Stimulated activated naive CD8-positive, alpha-beta T cell treated with anti-CD3 and anti-CD28 coated beads, Interleukin-15, Interleukin-2, amounts not matched to agents 100 ng/mL and 50 ng/mL, for 24 hours (primary cell): ENCODE measurements around the gene AUTS2.

ENCODE experiments used
- H3K27ac Mint-ChIP-seq: one replicate; pipeline ENCODE4 v1.8.0; 2021; ENCODE audit warnings: mild to moderate bottlenecking, mixed read lengths
- H3K27me3 Mint-ChIP-seq: one replicate; pipeline ENCODE4 v1.8.0; 2021; ENCODE audit warnings: mixed read lengths
- H3K36me3 Mint-ChIP-seq: one replicate; pipeline ENCODE4 v1.8.0; 2021; ENCODE audit warnings: low read depth, mixed read lengths
- H3K4me1 Mint-ChIP-seq: one replicate; pipeline ENCODE4 v1.8.0; 2021; ENCODE audit warnings: low read depth, mixed read lengths
- H3K4me3 Mint-ChIP-seq: one replicate; pipeline ENCODE4 v1.8.0; 2021; ENCODE audit warnings: mild to moderate bottlenecking, mixed read lengths
- H3K9me3 Mint-ChIP-seq: one replicate; pipeline ENCODE4 v1.8.0; 2021; ENCODE audit warnings: mixed read lengths

AUTS2 gene

DNA sequence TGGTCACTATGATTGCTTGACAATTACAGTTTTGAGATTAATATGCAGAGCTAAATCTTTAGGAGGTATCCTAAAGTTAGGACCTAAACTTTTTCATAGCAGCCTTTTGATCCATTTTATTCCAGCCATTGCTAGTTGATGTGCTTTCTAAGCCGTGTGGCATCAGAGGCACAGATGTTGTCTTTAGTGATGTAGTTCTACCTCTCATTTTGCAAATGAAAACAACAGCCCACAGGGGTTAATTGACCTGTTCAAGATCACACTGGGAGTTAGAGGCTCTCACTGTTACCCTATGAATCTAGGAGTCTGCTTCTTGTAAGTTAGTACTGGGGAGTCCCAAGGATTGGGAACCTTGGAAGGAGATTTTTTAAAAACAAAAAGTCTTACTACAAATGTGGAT lies 10.6 kb downstream of the AUTS2 start:
- H3K9me3 Mint-ChIP-seq: no peaks in the 10 kb centered on the region
- peaks cover 5% of the 10 kb centered on the region for H3K27me3 Mint-ChIP-seq
- no peak overlapping the region for H3K27ac Mint-ChIP-seq
- no peaks in the 10 kb centered on the region for H3K4me1 Mint-ChIP-seq
- no peaks in the 10 kb centered on the region for H3K36me3 Mint-ChIP-seq
- H3K4me3 Mint-ChIP-seq: no peak overlapping the region

DNA sequence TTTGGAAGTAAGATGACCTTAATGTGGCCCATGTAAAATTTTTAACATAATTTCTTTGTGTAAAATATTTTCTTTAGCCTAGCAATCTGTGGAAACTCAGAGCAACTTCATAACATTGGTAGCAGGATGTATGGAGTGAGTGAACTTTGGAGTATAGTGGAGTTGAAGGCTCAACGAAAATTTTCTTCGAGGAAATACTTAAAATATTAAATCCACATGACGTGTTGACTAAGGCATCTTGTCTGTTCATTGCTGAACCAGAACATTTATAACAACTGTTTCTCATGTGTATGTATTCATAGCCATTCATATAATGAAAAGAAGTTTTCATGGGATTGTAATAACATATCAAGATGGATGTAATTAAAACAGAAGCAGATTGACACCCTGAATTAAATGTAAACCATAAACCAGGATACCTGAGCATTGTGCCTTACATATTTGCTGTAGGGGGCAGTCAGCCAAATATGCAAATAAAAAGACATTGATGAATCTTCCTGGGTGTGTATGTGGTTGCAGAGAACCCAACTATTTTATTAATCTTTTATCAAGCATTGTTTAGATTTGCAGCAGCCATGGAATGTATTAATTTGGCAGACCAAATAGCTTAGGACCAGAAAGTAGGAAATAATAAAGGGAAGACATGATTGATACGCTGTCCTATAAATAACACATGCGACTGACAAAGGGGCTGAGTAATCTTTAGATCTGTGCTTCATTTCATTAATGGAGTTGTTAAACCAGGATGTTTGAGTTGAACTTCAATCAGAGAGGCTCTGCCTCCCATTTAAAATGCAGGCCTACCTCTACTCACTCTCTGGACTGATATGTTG lies 11.5 kb downstream of the AUTS2 start:
- Mint-ChIP-seq H3K4me1 (no peaks in the 10 kb centered on the region), H3K27me3 (peaks cover 5% of the 10 kb centered on the region), H3K9me3 (no peaks in the 10 kb centered on the region), H3K27ac (no peak overlapping the region), H3K4me3 (no peak overlapping the region), H3K36me3 (no peaks in the 10 kb centered on the region)

GRCh38 chr7:69610374-69611084 lies 12.3 kb downstream of the AUTS2 start:
- Mint-ChIP-seq H3K27me3 (peaks cover 5% of the 10 kb centered on the region), H3K27ac (no peak overlapping the region), H3K36me3 (no peaks in the 10 kb centered on the region), H3K4me3 (no peak overlapping the region), H3K4me1 (no peaks in the 10 kb centered on the region), H3K9me3 (no peaks in the 10 kb centered on the region)

DNA sequence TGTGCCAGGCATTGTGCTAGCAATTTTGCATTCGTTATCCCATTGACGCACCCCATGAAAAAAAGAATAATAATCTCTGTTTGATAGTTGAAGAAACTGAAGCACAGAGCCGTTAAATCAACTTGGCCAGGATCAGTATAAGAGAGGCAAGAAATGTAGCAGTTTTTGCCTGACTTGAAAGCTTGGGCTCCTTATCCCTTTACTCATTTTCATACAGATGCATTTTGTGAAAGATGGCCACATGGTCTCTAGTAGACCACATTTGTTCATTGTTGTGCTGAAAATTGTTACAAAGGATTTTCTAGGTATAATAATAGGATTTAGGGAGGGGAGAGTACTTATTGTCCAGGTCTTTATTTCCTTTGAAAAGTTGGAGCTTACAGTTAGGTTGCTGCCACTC lies 14.7 kb downstream of the AUTS2 start:
- Mint-ChIP-seq H3K9me3 (no peaks in the 10 kb centered on the region), H3K36me3 (no peaks in the 10 kb centered on the region), H3K4me3 (no peak overlapping the region), H3K4me1 (no peaks in the 10 kb centered on the region), H3K27ac (no peak overlapping the region), H3K27me3 (peaks cover 5% of the 10 kb centered on the region)

- Mint-ChIP-seq H3K9me3 (no peaks in the 10 kb centered on the region), H3K4me3 (no peak overlapping the region), H3K27ac (no peak overlapping the region), H3K27me3 (no peaks in the 10 kb centered on the region), H3K4me1 (no peaks in the 10 kb centered on the region), H3K36me3 (no peaks in the 10 kb centered on the region)
Observed at GRCh38 chr7:69613846-69614245, 15.6 kb downstream of the AUTS2 start.

- H3K27ac Mint-ChIP-seq: no peak overlapping the region
- H3K36me3 Mint-ChIP-seq: no peaks in the 10 kb centered on the region
- H3K4me3 Mint-ChIP-seq: no peak overlapping the region
- H3K27me3 Mint-ChIP-seq: peaks cover 5% of the 10 kb centered on the region
- no peaks in the 10 kb centered on the region for H3K9me3 Mint-ChIP-seq
- H3K4me1 Mint-ChIP-seq: no peaks in the 10 kb centered on the region
Observed at GRCh38 chr7:69615685-69616084, 17.4 kb downstream of the AUTS2 start.

- Mint-ChIP-seq H3K36me3 (no peaks in the 10 kb centered on the region), H3K27ac (no peak overlapping the region), H3K27me3 (peaks cover 5% of the 10 kb centered on the region), H3K9me3 (no peaks in the 10 kb centered on the region), H3K4me3 (no peak overlapping the region), H3K4me1 (no peaks in the 10 kb centered on the region)
Observed at GRCh38 chr7:69617364-69617763, 19.1 kb downstream of the AUTS2 start.

GRCh38 chr7:69619054-69619453 lies 20.8 kb downstream of the AUTS2 start:
- Mint-ChIP-seq H3K27me3 (peaks cover 5% of the 10 kb centered on the region), H3K9me3 (no peaks in the 10 kb centered on the region), H3K4me1 (no peaks in the 10 kb centered on the region), H3K36me3 (no peaks in the 10 kb centered on the region), H3K4me3 (no peak overlapping the region), H3K27ac (no peak overlapping the region)

- Mint-ChIP-seq H3K36me3 (no peaks in the 10 kb centered on the region), H3K27me3 (peaks cover 5% of the 10 kb centered on the region), H3K4me3 (no peak overlapping the region), H3K27ac (no peak overlapping the region), H3K4me1 (no peaks in the 10 kb centered on the region), H3K9me3 (no peaks in the 10 kb centered on the region)
Observed at GRCh38 chr7:69619635-69620034, 21.4 kb downstream of the AUTS2 start.

- peaks cover 5% of the 10 kb centered on the region for H3K27me3 Mint-ChIP-seq
- no peak overlapping the region for H3K27ac Mint-ChIP-seq
- no peaks in the 10 kb centered on the region for H3K9me3 Mint-ChIP-seq
- no peak overlapping the region for H3K4me3 Mint-ChIP-seq
- H3K36me3 Mint-ChIP-seq: no peaks in the 10 kb centered on the region
- no peaks in the 10 kb centered on the region for H3K4me1 Mint-ChIP-seq
Observed at GRCh38 chr7:69620063-69620462, 21.8 kb downstream of the AUTS2 start.

DNA sequence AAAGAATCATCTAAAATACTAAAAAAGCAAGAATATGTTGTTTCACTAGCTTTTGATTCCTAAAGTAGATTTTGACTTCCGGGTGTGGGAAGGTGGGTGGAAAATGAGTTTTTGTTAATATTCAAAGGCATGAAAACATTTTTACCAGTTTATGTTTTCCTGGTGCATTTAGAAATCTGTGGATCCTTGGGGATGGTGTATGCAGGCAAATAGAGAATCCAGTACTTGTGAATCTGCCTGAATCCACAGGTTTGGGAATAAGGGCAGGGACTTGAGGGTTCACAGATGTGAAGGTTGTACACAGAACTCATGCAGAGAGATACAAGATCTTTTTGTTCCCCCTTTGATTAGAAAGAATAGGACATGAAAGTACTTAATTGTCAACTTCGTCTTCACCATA lies 22.4 kb downstream of the AUTS2 start:
- Mint-ChIP-seq H3K27me3 (peaks cover 5% of the 10 kb centered on the region), H3K9me3 (no peaks in the 10 kb centered on the region), H3K27ac (no peak overlapping the region), H3K4me3 (no peak overlapping the region), H3K4me1 (no peaks in the 10 kb centered on the region), H3K36me3 (no peaks in the 10 kb centered on the region)

GRCh38 chr7:69622014-69622835 lies 23.9 kb downstream of the AUTS2 start:
- H3K4me3 Mint-ChIP-seq: no peak overlapping the region
- no peaks in the 10 kb centered on the region for H3K36me3 Mint-ChIP-seq
- H3K4me1 Mint-ChIP-seq: no peaks in the 10 kb centered on the region
- H3K27me3 Mint-ChIP-seq: peaks cover 5% of the 10 kb centered on the region
- no peak overlapping the region for H3K27ac Mint-ChIP-seq
- no peaks in the 10 kb centered on the region for H3K9me3 Mint-ChIP-seq

DNA sequence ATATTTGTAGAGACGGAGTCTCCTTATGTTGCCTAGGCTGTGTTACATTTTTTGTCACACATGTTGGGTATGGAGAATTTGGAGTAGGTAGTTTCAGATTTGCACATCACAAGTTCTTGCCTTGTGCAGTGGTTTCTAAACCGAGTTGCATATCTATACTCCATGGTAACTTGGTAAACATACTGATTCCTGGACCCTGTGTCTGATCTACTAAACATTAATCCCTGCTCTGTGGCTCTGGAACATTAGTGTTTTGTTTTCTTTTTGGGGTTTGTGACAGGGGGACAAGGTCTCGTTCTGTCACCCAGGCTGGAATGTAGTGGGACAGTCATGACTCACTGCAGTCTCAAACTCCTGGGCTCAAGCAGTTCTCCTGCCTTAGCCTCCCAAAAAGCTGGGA lies 24.7 kb downstream of the AUTS2 start:
- no peak overlapping the region for H3K4me3 Mint-ChIP-seq
- no peak overlapping the region for H3K27ac Mint-ChIP-seq
- no peaks in the 10 kb centered on the region for H3K36me3 Mint-ChIP-seq
- no peaks in the 10 kb centered on the region for H3K4me1 Mint-ChIP-seq
- peaks cover 5% of the 10 kb centered on the region for H3K27me3 Mint-ChIP-seq
- no peaks in the 10 kb centered on the region for H3K9me3 Mint-ChIP-seq

DNA sequence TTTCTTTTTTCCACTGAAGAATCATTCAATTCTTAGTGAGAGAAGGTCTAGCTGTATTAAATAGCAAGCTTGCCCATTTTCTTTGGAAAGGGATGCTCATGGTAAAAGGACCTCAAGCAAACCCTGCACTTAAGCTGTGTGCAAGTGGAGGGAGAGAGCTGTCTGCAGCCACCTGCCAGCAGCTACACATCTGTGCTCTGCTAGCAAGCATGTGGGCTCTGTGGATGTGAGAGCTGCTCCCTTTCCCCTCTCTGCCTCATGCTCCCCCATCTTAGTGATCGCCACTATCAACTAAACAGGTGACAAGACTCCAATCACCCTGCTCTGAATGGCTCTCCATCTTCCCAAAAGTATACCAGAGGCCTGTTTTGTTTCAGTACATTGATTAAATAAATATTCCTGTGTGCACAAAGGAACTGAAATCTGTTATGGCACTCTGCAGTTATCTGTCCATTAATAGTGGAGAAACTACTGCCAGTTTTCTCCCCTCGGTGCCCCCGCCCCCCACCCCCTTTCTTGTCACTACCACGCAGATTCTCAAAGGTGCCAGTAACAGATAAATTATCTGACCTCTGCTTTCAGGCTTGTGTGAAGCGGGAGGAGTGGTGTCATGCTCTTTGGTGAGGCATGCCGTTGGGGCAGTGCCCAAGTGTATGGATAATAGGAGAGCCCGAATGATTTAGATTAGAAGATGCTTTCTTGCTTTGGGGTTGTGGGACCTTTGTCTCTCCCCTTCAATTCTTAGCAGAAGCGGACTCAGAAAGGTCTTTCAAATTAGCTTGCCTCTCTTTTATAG lies 26.4 kb downstream of the AUTS2 start:
- Mint-ChIP-seq H3K4me3 (no peak overlapping the region), H3K4me1 (peaks cover 2% of the 10 kb centered on the region), H3K27me3 (peaks cover 6% of the 10 kb centered on the region), H3K27ac (no peak overlapping the region), H3K36me3 (no peaks in the 10 kb centered on the region), H3K9me3 (no peaks in the 10 kb centered on the region)
